ENCODE measurements around the gene PJVK. TPM values are rescaled to one million over a fixed set of nuclear protein-coding genes. Genes with fewer than 3 reads are reported as not detected.

Gene PJVK, protein sequence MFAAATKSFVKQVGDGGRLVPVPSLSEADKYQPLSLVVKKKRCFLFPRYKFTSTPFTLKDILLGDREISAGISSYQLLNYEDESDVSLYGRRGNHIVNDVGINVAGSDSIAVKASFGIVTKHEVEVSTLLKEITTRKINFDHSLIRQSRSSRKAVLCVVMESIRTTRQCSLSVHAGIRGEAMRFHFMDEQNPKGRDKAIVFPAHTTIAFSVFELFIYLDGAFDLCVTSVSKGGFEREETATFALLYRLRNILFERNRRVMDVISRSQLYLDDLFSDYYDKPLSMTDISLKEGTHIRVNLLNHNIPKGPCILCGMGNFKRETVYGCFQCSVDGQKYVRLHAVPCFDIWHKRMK
- 0.54 and 0.66 TPM in 2 replicates for total RNA-seq

DNA sequence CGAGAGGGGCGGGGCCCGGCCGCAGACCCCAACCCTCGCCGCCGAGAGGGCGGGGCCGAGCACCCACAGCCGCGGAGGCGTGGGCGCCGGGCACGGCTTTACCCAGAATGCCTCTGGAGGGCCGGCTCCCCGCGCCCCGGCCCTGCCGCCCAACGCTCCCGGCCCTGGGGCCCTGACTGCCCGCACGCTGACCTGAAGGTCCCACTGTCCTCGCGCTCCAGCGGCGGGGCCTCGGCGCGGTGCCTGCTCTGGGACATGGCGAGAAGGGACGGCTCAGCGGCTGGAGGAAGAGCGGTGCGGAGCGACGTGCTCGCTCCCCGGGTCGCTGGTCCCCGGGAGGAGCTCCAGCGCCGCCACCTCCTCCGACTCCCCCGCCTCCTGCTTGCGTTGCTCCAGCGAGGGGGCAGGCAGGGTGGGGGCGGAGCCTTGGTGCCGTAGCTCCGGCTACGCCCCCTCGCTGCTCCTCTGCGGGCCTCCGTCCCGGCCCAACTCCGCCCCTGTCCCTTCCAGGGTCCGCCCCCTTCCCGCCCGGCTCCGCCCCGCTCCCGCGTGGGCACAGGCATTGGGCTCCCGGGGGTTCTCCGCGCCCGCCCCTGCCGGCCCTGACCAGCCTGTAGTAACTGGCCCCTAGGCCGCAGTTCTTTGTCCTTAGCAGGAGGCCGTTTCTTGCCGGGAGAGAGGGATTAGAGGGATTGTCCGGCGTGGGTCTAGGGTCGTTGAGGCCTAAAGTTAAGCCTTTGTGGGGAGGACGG, at the start of gene PJVK, which contains the start of gene PRKRA:
Gene PJVK (plus strand): TSS at position 605 of the 752 bp plus-strand sequence. CDS start 2,032 bp downstream, outside the sequence.
Gene PRKRA (minus strand): TSS at position 402 of the 752 bp plus-strand sequence. CDS start 145 bp downstream, at position 257.

DNA sequence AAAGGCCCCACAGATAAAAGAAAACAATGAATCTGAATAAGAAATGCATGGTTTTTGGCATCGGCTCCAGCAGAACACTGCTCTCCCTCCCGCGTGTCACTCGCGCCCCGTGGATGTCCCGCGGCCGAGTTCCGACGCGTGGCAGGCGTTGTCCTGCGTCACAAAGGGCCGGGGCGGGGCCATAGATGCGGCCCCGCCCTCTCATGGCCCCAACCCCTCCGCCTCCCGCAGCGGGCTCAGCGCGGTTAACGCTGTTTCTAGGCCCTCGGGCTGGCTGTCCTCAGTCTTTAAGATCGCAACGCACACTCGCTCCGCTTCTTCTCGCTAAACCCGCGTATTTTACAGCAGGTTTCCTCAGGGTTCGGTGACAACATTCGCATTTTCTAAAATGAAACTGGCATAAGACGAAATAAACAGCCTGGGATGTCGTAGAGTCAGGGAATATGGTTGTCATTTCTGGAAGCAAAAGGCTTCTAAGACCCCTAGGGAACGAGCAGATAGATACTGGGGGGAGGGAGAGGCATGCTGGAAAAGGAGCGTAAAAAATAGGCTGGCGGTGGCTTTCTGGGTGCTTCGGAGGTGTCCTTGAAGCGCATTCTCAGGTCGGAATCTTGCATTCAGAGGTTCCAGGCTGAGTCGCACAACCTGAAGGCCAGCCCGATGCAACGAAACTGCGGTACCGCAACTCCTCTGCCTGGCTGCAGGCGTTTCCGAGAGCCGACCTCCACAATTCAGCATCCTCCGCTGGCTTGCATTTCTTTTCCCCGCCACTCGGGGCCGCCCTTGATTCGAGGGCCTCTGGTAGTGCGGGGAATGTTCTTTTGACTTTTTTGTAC, 27.5 kb downstream of the PJVK start, which contains the start of gene FKBP7:
Gene FKBP7 (minus strand): TSS at position 162 of the 836 bp plus-strand sequence. CDS start 101 bp downstream, at position 61.

DNA sequence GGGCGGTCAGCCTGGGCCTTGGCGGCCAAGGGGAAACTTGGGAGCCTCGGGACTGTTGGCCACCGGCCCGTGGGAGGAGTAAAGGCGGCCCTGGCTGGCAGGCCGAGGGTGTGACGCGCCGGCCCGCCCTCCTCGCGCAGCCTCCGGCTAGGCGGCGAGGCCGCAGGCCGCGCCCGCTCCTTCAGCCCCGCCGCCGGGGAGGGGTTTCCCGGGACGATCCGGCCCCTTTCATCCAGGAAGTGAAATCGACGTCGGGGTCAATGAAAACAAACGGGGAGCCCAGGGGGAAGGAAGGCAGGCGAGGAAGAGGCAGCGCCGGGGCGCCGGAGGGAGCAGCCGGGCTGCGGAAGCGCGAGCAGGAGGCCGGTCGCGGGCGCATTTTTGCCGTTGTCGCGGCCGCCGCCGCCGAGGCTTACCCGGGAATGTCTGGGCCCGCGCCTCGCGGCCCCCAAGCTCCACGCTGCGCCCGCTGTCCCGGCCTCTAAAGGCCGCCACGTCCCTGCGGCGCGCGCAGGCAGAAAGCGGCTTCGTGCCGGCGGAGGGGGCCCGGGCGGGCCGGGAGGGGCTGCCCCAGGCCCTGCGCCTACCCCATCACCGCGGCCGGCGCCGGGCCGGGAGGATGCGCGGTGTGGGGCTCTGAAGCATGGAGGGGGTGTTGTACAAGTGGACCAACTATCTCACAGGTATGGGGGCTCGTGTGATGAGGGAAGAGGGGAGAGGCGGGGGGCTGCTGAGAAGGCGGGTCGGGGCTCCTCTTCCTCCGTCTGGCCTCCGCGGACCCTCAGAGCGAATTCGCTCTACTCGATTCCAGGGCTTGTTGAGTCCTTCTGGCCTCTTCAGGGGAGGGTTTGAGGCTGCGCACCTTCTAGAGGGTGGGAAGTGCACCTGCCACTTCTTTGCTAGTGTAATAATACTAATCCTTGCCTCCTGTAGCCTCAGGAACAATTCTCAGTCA, 29.3 kb downstream of the PJVK start, which contains the start of gene PLEKHA3:
Gene PLEKHA3 (plus strand): TSS at position 231 of the 955 bp plus-strand sequence. CDS start 413 bp downstream, at position 644.

Other genes starting within 250 kb of the PJVK start
- 31.1 and 40.7 TPM in 2 replicates for gene PRKRA, start 203 bp upstream of the PJVK start, total RNA-seq
- gene FKBP7, start 27.2 kb downstream of the PJVK start, total RNA-seq: 24.3 and 26.7 TPM in 2 replicates
- 5.8 and 8.9 TPM in 2 replicates for gene PLEKHA3, start 29.1 kb downstream of the PJVK start, total RNA-seq